SKM-1 (cell line): ENCODE data around the gene PLAGL2.

Experiments used
- DNase-seq: peaks from one replicate; lab custom pipeline; 2025; ENCODE audit not compliant: unreplicated experiment; lab: John Stamatoyannopoulos, UW

PLAGL2 gene

DNA sequence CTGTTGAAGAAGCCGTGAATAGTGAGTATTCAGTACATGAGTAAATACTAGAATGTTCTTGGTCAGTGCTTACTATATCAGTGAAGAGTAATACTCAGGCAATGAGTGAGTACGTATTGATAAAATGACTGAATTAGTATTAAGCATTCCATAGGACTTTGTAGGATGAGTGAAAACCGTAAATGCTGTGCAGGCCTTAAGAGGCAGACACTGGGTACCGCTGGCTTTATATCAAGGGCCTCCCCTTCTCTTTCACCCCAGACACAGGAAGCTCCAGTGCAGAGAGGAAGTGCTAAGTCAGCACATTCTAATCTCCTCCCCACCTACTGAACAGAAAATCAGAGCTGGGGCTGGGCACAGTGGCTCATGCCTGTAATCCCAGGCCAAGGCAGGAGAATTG lies 24.3 kb upstream of the PLAGL2 start:
- peak; percentile 28 for DNase-seq

DNA sequence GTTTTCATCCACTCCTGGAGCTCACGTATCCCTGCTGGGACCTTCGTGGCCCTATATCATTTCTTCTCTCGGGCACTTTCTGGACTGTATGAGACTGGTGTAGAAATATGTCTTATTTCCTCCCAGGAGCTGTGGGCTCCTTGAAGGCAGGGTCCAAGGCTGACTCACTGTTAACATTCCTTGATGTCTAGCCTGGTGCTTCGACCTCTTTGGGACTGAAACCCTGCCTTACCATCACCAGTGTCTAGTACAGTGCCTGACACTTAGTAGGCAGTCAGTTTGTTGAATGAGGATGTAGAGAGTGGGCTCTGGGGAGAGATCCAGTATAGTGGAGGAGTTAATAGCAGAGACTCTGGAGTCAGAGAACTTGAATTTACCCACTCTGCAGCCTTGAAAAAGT lies 23.7 kb upstream of the PLAGL2 start:
- DNase-seq: no peak

DNA sequence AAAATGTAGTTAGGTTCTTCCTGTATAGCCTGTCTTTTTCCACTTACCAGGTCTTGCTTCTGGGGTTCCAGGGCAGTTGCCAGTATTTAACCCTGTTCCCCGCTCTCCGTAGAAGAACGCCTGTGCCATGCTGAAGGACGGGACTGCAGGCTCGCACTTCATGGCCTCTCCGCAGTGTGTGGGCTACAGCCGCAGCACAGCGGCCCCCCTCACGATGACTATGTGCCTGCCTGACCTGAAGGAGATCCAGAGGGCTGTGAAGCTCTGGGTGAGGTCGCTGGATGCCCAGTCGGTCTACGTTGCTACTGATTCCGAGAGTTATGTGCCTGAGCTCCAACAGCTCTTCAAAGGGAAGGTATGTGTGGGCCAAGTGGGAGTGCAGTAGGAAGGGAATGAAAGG lies 23.2 kb upstream of the PLAGL2 start:
- DNase-seq: no peak

DNA sequence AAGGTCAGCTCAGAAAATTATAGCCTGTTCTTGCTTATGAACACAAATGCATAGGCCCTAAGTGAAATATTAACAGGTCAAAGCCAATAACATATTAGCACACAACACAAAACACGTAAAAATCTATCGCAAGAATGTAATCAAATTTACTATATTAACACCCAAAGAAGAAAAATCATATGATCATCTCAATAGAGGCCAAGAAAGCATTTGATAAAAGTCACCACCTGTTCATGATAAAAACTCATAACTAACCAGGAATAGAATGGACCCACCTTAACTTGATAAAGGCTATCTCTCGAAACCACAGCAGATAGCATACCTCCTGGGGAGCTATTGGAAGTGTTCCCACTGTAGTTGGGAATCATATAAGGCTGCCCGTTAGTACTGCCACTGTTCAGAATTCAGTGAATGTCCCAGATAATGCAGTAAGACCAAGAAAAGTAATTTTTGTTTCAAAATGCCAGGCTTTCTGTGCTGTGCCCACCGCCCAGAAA lies 21.8 kb upstream of the PLAGL2 start:
- DNase-seq: no peak

DNA sequence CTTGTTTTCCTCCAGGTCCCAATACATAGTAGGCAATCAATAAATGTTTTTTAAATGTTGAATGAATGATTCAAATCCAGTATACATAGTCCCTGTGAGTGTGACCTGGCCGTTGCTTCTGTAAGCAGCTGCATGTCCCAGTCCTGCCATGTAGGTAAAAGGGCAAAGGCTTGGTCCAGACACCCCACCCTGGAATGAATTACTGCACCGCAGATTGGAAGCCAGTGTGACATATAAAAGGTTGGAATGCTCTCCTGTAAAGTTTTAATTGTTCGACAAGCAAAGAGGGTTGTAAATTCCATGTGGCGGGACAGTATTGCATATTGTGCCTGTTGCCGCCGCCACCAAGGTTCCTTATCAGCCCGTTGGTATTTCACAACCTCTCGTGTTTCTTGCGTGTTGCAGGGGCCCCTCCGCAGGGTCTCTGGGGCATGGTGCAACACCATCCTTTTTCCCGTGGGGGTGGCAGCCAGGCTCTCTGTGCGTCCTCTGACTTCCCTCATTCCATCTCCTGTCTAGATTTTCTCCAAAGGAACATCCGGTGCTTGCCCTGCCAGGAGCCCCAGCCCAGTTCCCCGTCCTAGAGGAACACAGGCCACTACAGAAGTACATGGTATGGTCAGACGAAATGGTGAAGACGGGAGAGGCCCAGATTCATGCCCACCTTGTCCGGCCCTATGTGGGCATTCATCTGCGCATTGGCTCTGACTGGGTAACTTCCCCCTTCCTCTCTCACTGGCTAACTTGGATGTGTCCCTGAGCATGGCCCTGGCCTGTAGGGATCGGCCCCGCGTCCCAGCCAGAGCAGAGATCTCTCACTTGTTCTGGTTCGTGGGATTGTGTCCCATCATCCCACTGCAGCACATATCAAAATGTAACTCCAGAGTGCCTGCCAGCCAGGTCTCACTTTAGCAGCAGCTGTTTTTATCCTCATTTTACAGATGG lies 20.5 kb upstream of the PLAGL2 start:
- peak; percentile 86 for DNase-seq

DNA sequence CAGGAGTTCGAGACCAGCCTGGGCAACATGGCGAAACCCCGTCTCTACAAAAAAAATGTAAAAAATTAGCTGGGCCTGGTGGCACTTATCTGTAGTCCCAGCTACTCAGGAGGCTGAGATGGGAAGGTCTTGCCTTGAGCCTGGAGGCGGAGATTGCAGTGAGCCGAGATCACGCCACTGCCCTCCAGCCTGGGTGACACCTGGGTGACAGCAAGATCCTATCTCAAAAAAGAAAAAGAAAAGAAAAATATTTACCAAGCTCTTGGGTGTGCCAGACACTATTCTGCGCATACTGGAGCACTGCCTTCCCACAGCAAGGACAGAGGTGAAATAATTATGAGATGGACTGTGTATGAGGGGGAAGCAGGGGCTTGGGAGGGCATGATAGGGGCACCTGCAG lies 19.8 kb upstream of the PLAGL2 start:
- DNase-seq: no peak

DNA sequence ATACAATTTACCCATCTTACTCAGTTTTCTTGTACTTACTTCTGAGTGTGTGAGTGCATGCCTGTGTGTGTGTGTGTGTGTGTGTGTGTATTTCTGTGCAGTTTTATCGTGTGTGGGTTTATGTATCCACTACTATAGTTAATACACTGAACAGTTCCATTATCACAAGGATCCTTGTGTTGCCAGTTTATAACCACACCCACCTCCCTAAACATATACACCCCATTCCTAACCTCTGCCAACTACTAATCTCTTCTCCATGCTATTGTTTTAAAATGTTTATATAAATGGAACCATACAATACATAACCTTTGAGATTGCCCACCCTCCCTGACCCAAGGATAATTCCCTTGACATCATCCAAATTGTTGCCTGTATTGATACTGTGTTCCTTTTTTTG lies 18.8 kb upstream of the PLAGL2 start:
- no peak for DNase-seq

DNA sequence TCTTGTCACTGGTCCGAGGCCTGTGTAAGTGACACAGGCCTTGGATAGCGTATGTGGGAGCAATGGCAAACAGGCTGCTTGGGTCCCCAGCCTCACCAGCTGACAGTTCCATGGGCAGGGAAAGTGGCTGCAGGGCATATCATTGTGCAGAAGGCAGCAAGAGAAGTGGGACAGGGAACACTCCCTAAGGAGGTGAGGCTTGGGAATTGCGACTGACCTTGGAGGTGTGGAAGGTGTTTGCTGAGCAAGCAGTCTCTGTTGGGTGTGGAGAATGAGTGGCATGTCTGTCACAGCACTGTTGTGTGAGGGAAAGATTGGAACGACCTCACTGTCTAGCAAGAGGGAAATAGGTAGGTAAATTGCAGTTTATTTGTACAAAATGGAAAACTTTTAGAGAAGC lies 16.9 kb upstream of the PLAGL2 start:
- DNase-seq: no peak

DNA sequence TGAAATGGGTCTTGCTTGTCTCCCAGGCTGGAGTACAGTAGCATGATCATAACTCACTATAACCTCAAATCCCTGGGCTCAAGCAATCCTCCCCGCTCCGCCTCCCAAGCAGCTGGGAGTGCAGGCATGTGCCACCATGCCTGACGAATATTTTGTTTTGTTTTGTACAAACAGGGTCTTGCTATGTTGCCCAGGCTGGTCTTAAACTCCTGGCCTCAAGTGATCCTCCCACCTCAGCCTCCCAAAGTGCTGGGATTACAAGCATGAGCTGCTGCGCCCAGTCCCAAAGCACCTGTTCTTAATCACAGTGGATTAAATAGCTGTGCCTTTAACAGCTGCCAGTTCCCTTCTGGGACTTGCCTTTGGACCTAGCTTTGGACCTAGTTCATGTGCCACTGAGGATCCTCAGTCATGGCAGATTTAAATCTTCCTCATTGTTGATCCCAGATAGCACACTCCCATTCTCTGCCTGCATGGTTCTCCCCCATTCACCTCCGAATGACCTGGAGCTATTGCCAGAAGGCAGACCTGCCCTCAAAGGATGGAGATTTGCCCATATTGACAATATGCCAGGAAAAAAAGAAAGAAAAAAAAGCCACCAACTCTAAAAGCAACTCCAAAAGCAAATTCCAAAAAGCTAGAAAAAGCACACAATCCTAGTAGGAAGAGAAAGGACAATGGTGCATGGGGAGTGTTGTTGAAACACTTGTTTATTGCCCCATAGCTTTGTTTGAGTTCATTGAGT lies 10.8 kb upstream of the PLAGL2 start:
- DNase-seq: no peak

DNA sequence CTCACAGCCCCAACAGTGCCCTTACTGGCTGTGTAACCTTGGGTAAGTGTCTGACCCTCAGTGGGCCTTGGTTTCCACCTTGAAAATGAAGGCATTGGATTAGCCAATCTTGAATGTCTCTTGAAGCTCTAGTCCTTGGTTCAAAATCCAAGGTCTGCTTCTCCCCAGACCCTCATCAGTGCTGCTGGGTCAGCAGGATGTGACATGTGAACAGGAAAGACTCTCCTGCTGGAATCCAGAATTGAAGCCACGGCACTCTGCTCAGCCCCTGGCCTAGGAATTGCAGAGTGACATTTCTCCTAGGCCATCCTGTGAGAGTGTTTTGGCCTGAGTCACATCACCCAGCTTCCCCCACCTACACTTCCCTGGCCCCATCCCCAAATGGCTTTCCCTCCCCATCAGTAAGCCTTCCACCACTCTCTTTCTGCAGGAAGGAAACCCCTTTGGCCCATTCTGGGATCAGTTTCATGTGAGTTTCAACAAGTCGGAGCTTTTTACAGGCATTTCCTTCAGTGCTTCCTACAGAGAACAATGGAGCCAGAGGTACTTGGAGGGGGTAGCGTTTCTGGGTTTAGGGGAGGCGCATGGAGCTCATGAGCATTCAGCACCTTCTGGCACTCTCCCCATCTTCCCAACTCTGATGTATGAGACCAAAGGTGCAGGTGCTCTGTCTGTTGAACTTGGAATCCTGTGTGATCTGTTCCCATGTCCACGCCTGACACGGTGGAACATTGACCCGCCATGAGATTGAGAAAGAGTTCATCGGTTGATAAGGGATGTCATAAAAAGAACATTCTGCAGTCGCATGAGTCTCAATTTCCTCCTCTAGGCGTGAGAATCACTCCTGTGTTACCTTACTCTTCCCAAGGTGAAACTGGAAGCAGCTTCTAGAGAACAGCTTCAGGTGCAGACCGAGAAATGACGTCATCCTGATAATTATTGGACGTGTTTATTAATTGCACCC lies 8.9 kb upstream of the PLAGL2 start:
- no peak for DNase-seq

DNA sequence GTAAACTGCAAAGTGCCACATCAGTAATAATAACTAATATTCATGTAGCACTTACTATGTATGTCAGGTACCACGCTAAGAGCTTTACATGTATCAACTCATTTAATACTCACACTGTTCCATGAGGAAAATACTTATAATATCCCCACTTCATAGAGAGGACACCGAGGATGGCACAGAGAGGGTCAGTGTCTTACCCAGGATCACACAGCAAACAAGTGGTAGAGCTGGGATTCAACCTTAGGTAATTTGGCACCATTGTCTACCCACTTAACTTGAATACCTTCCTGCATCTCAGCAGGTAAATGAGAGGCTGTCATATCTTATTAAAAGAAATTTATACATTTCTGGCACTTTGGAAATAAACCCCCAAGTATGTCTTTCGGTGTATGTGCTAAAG lies 8.2 kb upstream of the PLAGL2 start:
- DNase-seq: no peak

DNA sequence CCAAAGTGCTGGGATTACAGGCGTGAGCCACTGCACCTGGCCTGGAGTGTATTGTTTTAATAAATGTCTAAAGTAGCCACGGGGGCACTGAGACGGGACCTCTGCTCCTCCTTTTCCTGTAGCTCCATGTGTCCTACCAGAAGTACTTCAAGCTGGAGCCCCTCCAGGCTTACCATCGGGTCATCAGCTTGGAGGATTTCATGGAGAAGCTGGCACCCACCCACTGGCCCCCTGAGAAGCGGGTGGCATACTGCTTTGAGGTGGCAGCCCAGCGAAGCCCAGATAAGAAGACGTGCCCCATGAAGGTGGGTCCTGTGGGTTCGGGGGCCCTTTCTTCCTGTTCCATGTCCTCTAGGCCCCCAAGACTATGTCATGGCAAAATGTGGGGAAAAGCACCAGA lies 7.6 kb upstream of the PLAGL2 start:
- no peak for DNase-seq

DNA sequence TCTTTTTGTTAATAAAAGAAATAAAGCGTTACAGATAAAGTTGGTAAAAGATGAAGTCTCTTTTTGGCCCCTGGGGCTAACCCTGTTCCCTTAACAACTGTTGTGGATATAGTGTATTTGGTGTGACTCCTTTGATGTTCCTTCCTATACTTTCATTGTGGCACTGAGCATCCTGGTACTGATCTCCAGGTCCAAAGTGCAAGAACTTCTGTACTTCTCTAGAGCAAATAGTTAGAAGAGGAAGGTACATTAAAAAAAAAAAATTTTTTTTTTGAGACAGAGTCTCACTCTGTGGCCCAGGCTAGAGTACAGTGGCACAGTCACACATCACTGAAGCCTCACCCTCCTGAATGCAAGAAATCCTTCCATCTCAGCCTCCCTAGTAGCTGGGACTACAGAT lies 6.3 kb upstream of the PLAGL2 start:
- no peak for DNase-seq

DNA sequence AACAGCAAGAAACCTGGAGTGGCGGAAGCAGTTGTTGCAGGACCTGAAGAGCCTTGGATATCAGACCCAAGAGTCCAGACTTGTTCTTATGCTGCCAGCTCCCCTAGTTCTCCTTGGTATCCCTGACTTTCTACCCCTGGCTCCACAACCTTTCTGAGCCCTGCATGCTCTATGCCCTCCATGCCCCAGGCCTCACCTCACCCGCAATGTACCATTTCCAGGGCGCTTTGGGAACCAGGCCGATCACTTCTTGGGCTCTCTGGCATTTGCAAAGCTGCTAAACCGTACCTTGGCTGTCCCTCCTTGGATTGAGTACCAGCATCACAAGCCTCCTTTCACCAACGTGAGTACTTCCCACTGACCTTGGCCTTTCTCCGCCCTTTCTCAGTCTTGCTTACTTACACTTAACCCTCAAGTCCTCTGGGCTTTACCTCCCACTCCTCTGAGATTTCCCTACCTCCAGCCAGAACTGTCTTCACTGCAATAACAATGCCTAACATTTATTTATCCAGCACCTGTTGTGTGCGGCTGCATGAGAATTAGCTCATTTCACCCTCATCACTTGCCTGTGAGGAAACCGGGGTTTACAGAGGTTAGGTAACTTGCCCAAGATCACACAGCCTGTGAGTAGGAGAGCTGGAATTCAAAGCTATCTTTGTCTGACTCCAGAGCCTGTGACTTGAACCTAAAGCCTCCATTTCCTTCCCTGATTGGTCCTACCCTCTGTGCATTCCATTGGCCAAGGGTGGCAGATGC lies 2.5 kb upstream of the PLAGL2 start:
- no peak for DNase-seq

DNA sequence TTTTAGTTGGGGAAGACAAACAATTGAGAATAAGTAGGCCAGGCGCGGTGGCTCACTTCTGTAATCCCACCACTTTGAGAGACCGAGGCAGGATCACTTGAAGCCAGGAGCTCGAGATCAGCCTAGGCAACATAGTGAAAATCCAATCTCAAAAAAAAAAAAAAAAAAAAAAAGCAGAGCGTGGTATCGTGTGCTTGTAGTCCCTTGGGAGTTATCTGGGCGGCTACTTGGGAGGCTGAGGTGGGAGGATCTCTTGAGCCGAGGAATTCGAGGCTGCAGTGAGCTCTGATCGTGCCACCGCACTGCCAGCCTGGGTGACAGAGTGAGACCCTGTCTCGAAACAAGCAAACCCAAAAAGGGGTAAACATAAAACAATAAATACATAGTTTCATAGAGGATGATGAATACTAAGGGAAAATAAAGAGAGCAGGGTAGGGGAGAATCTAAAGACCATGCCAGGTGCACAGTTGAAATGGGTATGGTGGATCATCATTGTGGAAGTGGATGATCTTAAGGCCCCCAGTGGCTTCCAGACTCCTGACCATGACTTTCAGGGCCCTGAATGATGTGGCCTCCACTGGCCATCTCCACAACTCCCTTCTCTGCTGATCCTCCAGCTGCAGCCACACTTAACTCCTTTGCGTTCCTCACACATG lies 1.1 kb upstream of the PLAGL2 start:
- no peak for DNase-seq

DNA sequence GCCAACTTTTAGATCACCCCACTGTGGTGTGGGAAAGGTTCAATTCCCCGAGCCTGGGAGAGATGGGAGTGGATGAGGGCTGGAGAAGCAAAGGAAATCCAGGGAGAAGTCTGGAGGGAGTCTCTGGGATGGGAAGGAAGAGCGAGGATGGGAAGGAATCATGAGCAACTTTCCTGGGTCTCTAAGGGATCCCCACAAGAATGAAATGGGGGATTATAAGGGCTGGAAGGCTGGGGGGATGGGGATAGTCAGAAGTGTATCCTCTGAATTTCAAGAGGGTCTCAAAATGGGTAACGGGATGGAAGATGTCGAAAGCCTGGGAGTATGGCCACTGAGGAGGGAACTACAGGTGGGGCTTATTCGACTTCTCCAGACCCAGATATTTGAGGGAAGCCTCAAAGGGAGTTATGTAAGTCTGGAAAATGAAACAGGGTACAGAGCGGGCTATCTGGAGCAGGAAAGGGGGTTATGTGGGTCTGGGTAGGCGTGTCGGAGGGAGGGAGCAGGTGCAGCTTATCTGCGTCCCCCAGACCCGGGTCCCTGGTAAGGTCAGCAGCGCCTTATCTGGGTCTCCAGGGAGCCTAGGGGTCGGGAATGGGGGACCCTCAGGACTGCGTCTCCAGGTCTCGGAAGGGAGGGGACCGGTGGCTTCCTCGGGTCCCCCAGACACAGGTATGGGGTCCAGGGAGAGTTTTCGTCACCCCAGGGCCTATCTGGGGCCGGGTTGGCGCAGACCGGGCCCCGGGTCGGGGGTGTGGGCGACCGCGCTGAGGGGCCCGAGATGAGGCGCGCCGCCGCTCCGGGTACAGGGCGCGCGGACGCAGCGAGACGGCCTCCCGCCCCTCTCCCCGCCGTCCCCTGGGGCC lies 550 bp downstream of the PLAGL2 start:
- no peak for DNase-seq

DNA sequence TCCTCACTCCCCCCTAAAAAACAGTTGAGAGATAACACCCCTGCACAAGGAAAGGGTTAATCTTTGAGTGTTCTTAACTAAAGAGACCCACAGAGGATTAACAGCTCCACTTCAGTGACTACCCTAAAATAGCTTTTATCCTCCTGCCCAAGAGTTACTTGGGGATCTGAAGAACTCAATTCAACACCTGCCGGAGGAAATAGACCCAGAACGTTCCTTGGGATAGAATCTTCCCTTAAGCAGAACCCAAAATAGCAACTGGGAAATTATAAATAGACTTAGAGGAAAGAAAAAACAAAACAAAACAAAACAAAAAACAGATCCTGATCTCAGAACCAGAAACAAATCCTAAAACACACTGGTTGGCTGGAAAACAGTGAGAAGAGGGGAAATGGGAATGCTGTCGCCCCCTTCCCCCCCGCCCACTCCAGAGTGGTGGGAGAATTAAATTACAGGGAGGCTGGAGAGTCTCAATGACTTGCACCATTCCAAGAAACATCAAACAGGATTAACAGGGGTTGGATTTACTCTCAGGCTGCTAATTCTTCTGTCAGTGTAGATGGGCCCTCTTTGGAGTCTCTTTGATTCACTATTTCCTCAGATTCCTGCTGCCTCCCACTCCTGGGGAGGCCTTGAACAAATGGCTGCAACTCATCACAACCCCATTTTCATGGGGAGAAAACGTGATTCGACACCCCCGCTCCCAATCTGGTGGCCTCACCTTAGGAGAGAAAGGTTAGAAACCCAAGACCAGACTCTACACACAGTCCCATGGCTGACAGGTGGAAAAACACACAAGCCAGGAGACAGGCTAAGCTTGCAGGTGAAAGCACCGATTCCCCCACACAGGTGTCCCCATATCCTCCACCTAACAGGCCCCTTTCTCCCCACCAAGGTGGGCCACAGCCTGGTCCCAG lies 1.4 kb downstream of the PLAGL2 start:
- DNase-seq: no peak
